DOHH2 (cell line): ENCODE results near the gene PTPRK.

Experiments used
- H3F3A ChIP-seq: fragments of 200-600 bp; sonication (generic), shearing (Covaris generic); 2 replicates; pipeline ENCODE4 v1.6.0; 2016; ENCODE audit warnings: antibody characterized with exemption, mild to moderate bottlenecking; ENCODE audit not compliant: control insufficient read depth, insufficient read depth
- H3K27ac ChIP-seq: fragments of 200-600 bp; sonication (generic); 2 replicates; pipeline ENCODE4 v1.5.1; 2014; ENCODE audit warnings: low read depth, mild to moderate bottlenecking, low read length, moderate library complexity
- H3K27me3 ChIP-seq: fragments of 200-600 bp; sonication (generic); 2 replicates; pipeline ENCODE4 v1.6.1; 2014; ENCODE audit warnings: mild to moderate bottlenecking, low read length, mixed read lengths; ENCODE audit not compliant: control insufficient read depth
- H3K36me3 ChIP-seq: fragments of 200-600 bp; sonication (generic); 2 replicates; pipeline ENCODE4 v1.6.1; 2014; ENCODE audit warnings: mild to moderate bottlenecking, low read length, moderate library complexity, mixed read lengths; ENCODE audit not compliant: control insufficient read depth
- H3K4me1 ChIP-seq: fragments of 200-600 bp; sonication (generic); 2 replicates; pipeline ENCODE4 v1.6.1; 2014; ENCODE audit warnings: mild to moderate bottlenecking, low read length, mixed read lengths; ENCODE audit not compliant: control insufficient read depth
- H3K4me2 ChIP-seq: fragments of 200-600 bp; sonication (generic); 2 replicates; pipeline ENCODE4 v1.6.0; 2014; ENCODE audit warnings: mild to moderate bottlenecking, low read length, moderate library complexity
- H3K4me3 ChIP-seq: fragments of 200-600 bp; sonication (generic); 2 replicates; pipeline ENCODE4 v1.5.1; 2014; ENCODE audit warnings: mild to moderate bottlenecking, low read length, mixed read lengths
- H3K79me2 ChIP-seq: fragments of 200-600 bp; sonication (generic); 2 replicates; pipeline ENCODE4 v1.6.1; 2014; ENCODE audit warnings: mild to moderate bottlenecking, low read length, mixed read lengths; ENCODE audit not compliant: control insufficient read depth
- H3K9me2 ChIP-seq: fragments of 200-600 bp; sonication (generic); replicated peaks from 2 replicates; pipeline ENCODE4 v1.6.1; 2014; ENCODE audit warnings: mild to moderate bottlenecking, low read length, mixed read lengths; ENCODE audit not compliant: control insufficient read depth
- H3K9me3 ChIP-seq: fragments of 200-600 bp; sonication (generic); 2 replicates; pipeline ENCODE4 v1.6.1; 2014; ENCODE audit warnings: antibody characterized with exemption, low read length, mixed read lengths; ENCODE audit not compliant: control insufficient read depth, insufficient read depth
- H4K20me1 ChIP-seq: fragments of 200-600 bp; sonication (generic); 2 replicates; pipeline ENCODE4 v1.6.0; 2014; ENCODE audit warnings: low read depth, mild to moderate bottlenecking, antibody characterized with exemption, low read length, moderate library complexity; ENCODE audit not compliant: control insufficient read depth, insufficient read depth
- EZH2phosphoT487 ChIP-seq: fragments of 200-600 bp; sonication (generic); IDR thresholded peaks from 2 replicates; pipeline ENCODE4 v1.6.1; 2017; ENCODE audit warnings: borderline replicate concordance, mild to moderate bottlenecking, antibody characterized with exemption, low read length, moderate library complexity, mixed read lengths
- TF ChIP-seq, protein P1 (sequence below): fragments of 200-600 bp; sonication (generic); IDR thresholded peaks from one replicate; pipeline ENCODE4 v1.5.1; 2014; ENCODE audit warnings: antibody characterized with exemption, mild to moderate bottlenecking, low read depth, low read length; ENCODE audit not compliant: poor library complexity, severe bottlenecking

The PTPRK gene

DNA sequence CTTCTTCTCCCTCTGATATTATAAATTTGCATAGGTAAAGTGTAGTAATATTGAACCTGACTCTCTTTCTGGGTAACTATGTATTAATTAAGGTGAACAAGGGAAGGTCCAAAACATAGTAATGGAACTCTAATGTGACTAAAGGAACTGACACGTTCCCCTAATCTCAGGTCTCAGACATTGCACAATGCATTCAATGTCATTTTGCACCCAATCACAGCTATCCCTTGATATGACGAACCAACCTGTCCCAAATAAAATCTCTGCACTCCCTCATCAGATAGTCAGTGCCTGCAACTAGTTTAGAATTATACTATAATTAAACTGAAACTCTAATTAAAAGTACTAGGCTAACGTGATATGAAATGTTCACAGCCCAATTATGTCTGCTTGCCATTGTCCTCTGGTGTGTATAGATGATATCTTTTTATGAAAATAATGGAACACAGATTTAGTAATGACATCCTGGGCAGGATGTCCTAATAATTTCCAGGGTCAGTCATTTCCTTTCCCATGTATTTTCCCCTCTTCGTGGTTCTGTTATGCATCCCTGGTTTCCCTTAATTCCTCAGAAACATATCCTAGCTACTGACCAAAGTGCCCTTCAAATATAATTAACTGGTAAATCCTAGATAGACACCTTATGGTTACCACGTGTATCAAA, 36.8 kb downstream of the PTPRK start:
- no peaks in the 10 kb centered on the region for H3K79me2 ChIP-seq
- H3K4me3 ChIP-seq: no peak overlapping the region

DNA sequence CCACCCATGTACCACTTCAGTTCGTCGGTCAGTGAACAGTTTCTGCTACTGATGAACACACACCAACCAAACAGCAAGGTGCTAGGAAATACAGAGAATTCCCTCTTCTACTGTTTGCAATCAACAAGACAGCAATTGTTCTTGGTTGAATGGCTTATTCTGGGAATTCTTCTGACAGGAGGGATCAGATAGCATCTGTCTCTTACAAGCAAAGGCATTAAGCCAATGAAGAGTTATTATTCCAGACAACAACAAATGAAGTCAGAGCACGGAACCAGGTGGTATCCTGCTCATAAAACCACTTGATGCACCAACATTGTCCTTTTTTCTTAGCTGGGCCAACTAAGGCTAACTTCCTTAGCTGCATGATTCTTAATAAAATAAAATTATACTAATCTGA, 37.8 kb downstream of the PTPRK start:
- Histone ChIP-seq H3K9me2 (no peaks in the 10 kb centered on the region), H3K9me3 (no peaks in the 10 kb centered on the region), H3K36me3 (no peaks in the 10 kb centered on the region), H3K4me3 (no peak overlapping the region), H3K27ac (no peak overlapping the region), H4K20me1 (no peaks in the 10 kb centered on the region), H3F3A (no peaks in the 10 kb centered on the region), H3K4me1 (no peaks in the 10 kb centered on the region), H3K4me2 (no peak overlapping the region), H3K27me3 (no peaks in the 10 kb centered on the region), H3K79me2 (no peaks in the 10 kb centered on the region)
- TF ChIP-seq, protein P1, sequence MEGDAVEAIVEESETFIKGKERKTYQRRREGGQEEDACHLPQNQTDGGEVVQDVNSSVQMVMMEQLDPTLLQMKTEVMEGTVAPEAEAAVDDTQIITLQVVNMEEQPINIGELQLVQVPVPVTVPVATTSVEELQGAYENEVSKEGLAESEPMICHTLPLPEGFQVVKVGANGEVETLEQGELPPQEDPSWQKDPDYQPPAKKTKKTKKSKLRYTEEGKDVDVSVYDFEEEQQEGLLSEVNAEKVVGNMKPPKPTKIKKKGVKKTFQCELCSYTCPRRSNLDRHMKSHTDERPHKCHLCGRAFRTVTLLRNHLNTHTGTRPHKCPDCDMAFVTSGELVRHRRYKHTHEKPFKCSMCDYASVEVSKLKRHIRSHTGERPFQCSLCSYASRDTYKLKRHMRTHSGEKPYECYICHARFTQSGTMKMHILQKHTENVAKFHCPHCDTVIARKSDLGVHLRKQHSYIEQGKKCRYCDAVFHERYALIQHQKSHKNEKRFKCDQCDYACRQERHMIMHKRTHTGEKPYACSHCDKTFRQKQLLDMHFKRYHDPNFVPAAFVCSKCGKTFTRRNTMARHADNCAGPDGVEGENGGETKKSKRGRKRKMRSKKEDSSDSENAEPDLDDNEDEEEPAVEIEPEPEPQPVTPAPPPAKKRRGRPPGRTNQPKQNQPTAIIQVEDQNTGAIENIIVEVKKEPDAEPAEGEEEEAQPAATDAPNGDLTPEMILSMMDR: no peak

More for the DNA sequence above, 36.8 kb downstream of the PTPRK start:
- no peaks in the 10 kb centered on the region for H3F3A ChIP-seq
- H3K9me3 ChIP-seq: no peaks in the 10 kb centered on the region
- H3K9me2 ChIP-seq: no peaks in the 10 kb centered on the region
- no peaks in the 10 kb centered on the region for H3K4me1 ChIP-seq
- H3K36me3 ChIP-seq: no peaks in the 10 kb centered on the region
- no peak overlapping the region for H3K4me2 ChIP-seq
- TF ChIP-seq, protein P1: no peak
- no peak for TF ChIP-seq EZH2phosphoT487
- no peaks in the 10 kb centered on the region for H4K20me1 ChIP-seq
- no peak overlapping the region for H3K27ac ChIP-seq
- H3K27me3 ChIP-seq: no peaks in the 10 kb centered on the region

DNA sequence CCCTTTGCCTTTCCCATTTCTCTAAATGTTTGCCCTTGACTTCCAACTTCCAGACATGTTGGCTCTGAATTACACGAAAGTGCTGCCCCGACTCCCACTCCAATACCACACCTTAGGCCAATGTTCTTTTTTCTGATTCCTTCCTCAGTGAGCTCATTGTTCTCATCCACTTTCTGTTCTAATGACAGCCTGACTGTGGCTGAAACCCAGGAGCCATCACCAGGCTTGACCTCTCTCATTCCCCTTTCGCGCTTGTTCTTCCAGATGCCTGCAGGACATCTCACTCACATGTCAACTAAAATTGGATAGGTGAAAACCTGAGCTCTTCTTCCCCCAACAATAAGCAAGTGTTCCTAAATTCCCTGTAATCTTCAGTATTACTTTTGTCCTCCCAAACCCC, 40.4 kb downstream of the PTPRK start:
- Histone ChIP-seq H3K27me3 (no peaks in the 10 kb centered on the region), H3K4me3 (no peak overlapping the region), H3K27ac (no peak overlapping the region), H3K9me3 (no peaks in the 10 kb centered on the region), H3K36me3 (no peaks in the 10 kb centered on the region), H3K4me2 (no peak overlapping the region), H3K9me2 (no peaks in the 10 kb centered on the region), H3F3A (no peaks in the 10 kb centered on the region), H4K20me1 (no peaks in the 10 kb centered on the region), H3K79me2 (no peaks in the 10 kb centered on the region), H3K4me1 (no peaks in the 10 kb centered on the region)
- TF ChIP-seq, protein P1: no peak
- no peak for TF ChIP-seq EZH2phosphoT487
